Measurements from ENCODE around the gene FAM193A.
"Not testable (repeated sequence)": the region's sequence is repeated elsewhere in the genome, so short reads cannot be mapped to it uniquely, and the experiment has no call there.

Gene FAM193A

DNA sequence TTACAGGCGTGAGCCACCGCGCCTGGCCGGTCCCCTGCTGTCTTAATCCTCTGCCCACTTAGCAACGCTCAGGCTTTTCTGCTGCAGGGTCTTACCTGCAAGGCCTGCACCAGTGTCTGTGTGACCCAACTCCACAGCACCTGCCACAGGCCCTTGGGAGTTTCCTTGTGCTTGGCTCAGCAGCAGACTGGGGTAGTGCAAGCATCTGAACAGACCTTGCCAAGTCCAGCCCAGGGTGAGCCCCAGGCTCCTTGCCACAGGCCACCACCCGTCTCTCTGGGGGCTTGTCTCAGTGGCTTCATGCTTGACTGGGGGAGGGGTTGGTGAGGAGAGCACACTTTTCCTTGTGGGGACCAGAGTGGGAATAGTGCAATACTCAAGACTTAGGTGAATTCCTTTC is 87.0 kb downstream of the FAM193A start:
- no peak for DNase-seq

DNA sequence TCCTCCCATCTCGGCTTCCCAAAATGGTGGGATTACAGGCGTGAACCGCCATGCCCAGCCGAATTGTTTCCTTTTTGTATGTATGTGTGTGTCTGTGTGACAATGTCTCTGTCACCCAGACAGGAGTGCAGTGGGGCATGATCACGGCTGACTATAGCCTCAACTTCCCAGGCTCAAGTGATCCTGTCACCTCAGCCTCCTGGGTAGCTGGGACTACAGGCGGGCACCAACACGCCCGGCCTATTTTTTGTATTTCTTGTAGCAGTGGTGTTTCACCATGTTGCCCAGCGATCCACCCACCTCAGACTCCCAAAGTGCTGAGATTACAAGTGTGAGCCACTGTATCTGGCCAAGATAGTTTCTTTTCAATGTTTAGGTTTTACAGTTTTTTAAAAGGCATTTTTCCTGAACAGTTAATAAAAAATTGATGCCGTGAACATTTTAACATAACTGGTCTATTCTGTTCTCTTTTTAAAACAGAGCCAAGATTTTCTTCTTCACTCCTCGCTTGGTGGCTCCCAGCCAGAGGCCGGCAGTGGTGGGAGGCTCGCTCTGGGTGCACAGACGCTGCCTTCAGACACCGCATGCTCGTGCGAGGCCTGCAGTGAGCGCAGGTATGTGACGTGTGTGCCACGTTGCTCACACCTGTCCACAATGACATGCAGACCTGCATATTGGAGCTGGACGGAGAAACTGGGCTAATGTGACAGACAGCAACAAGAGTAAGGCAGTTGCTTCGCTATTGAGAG is 88.5 kb downstream of the FAM193A start:
- DNase-seq, result no peak

DNA sequence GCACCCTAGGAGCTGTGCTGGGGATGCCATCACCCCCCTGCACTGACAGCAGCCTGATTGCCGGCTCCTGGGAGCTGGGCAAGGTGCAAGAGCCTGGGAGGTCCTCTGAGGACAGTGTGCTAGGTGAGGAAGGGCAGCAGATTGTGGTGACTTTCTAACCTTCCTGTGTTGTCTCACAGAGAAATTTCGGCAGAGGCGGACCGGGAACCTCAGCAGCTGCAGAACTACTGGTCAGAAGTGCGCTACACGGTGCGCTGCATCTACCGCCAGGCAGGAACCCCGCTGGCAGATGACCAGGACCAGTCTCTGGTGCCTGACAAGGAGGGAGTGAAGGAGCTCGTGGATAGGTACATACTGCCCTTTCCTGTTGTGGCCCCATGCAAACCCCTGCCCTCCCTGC is 89.8 kb downstream of the FAM193A start:
- DNase-seq, result no peak

DNA sequence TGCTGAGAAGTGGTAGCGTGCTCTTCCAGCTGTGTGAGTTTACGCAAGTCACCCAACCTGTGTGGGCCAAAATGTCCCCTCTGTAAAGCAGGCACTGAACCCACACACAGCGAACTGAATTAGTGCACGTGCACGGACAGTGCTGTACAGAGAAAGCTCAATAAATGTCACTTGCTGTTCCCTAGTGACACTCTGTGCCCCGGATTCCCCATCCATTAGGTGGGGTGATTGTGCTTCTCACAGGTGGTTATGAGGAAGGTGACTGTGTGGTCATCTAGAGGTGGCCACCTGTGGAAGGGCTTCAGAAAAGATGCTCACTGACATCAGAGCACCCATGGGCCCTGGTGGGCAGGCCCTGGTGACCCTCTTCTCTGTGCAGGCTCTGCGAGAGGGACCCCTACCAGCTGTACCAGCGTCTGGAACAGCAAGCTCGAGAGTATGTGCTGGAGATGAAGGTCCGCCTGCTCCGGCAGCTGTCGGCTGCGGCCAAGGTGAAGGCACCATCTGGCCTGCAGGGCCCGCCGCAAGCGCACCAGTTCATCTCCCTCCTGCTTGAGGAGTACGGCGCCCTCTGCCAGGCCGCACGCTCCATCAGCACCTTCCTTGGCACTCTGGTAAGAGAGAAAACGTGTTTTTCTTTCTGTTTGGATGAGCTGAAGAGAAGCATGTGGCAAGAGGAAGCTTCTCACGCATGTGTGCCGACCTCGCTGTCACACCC is 94.3 kb downstream of the FAM193A start:
- no peak for DNase-seq

DNA sequence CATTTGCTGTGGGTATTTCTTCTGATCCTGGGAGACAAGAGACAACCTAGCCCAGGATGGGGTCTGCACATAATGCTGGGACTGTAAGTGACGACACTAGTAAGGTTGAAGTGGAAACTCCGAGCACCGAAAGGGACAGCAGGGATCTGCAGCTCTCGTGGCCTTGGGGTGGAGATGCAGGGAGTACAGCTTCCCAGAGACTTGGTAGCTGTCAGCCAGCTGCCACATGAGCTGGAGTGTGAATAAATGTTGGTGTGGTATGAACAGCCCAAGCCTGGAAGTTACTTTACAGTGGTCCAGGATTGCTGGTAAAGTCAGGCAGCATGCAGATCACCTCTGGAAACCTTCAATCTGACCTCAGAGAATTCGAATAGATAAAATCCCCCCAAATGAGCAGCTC is 97.6 kb downstream of the FAM193A start:
- DNase-seq, result no peak

DNA sequence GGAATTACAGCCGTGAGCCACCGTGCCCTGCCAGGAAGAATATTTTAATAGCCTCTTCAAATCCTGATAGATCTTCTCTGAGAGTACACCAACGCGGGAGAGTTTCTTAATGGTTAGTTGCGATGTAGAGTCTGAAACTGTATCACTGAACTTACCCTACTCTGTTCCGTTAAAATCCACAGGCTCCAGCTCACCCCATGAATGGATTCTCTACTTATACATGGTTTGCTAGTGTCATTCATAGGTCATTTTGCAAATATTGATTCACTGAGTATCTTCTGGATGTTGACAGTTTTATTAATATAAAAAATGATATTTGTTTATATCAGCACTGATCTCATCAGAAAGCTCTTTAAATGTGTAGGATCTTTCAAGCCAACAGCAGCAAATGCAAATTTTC is 99.9 kb downstream of the FAM193A start:
- no peak for DNase-seq

DNA sequence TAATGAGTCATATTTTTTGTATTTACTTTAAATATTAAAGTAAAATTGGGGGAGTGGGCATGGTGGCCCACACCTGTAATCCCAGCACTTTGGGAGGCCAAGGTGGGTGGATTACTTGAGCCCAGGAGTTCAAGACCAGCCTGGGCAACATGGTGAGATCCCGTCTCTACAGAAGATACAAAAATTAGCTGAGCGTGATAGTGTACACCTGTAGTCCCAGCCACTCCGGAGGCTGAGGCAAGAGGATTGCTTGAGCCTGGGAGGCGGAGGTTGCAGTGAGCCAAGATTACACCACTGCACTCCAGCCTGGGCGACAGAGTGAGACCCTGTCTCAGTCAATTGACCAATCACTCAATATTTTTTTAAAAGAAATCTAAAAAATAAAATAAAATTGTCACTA is 100.5 kb downstream of the FAM193A start:
- not testable (repeated sequence) for DNase-seq

DNA sequence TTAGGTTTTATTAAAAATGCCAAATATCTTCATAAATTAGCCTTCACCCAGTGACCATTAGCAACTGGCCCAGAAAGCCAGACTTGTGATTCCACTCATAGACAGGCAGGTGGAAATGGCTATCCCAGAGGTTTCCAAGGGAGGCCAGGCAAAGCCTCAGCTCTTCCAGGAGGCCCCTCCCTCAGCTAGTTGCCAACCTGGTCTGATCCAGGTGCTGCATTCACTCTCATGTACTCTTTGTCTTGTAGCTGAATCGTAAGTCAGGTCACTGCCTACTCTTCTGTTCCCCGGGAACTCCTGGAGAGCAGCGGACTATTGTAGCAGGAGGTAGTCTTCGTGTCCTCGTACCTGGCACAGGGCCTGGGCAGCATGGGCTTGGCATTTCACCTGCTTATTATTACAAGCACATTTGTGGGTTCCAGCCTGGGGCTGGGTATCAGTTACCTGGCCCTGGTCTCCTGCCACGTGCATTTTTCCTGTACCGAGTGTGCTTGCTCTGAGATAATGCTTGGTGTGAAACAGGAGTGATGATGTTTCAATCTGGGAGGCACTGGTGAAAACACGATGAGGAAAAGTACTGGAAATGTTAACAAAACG is 101.6 kb downstream of the FAM193A start:
- DNase-seq, result no peak

DNA sequence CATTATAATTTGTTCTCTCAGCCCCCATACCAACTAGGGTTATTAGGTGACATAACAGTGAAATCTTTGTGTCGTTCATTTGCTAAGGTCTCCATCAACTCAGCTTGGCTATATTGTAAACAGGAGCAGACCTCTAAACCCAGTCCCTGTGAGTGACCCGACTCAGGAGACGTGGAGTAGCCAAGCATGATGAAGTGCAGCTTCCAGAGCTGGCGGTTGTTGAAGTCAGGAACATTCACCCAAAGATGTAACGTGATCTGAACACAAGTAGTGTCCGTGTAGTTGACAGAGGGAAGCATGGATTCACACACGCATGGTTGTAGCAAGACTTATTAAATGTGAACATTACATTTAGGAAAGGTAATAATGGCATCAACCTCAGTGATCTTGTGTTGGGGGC is 102.3 kb downstream of the FAM193A start:
- no peak for DNase-seq

DNA sequence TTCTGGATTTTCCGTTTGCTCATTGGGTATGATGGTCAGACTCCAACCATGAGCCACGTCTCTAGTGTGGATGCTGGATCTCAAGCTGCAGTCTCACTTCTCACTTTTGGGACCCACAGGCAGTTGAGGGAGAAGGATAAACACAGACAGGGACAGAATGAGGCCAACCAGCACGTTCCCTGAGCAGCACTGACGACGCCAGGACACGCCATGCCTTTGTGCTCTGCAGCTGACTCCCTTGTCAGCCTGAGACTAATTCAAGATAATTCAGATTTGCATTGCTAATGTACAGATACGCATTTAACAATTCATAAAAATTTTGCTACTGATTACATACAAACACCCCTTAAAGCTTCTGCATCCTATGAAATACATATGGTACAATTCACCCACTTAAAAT is 106.5 kb downstream of the FAM193A start:
- no peak for DNase-seq

DNA sequence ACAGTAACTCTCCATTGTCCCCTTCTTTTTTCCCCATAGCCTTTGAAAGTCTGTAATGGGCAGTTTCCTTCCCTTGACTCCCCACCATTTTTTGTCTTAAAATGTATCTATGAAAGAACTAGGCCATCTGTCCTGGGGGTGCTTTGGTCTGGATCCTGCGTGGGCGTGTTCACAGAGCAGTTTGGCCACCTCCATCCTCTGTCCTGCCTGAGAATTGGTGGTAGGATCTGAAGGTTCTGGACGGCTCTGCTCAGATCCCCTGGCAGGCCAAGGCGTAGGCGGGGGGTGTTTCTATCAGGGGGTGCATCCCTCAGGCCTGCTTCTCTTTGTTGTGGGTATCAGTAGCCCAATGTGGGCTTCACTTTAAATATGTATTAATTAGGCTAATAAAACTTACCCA is 107.1 kb downstream of the FAM193A start:
- no peak for DNase-seq

DNA sequence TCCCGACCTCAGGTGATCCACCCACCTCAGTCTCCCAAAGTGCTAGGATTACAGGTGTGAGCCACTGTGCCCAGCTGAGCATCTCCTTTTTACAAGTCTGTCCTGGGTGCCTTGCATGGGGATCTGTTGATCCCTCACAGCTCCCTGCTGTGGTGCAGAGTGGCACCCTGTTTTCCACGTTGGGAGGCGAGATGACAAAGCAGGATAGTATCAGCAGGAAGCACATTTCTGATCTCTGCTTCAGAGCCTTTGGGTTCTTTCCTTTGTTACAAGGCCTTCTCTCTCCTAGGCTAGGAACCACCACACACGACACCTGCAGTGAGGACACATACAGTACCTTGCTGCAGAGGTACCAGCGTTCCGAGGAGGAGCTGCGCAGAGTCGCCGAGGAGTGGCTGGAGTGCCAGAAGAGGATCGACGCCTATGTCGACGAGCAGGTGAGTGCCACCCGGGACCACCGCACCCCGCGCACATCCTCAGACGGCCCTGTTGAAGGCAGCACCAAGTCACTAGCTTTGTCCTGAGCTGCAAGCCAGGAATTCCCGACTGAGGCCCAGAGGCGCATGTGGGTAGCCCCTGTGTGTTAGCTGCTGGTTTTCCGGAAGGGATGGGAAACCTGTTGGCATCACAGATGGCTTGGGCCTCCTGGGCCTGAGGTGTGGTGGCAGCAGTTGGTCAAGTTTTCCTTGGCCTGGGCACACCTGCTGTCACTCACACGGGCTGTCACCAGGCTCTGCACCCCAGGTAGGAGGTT is 110.1 kb downstream of the FAM193A start:
- no peak for DNase-seq

DNA sequence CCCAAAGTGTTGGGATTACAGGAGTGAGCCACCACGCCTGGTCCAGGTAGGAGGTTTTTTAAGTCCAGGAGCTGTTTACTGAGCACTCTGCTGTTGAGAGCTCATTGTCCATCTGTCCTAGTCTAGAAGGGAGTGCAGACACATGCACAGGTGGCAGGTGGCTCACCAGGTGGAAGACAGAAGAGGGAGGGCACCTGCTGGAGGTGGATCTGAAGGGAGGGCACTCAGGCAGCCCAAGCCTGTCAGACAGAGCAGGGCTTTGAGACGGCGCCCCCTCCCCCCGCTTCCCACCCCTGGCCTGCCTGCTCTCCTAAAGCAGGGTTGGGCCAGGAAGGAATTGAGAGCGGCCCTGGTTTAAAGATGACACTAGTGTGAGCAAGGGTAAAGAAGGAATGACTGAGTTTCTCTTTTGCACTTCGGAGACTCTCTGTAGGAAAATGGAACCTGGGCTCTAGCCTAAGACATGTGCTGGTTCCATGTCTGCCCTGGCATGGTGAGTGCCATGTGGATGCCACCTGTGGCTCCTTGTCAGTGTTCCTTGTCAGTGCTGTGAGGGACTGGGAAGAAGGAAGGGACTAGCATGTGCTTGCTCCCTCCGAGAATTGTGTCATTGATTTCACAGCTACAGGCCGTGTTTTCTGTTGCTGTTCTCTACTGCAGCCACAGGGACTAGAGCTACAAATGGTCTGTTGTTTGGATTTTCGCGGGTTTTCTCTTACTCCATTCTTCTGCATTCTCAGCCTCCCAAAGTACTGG is 111.1 kb downstream of the FAM193A start:
- no peak for DNase-seq

DNA sequence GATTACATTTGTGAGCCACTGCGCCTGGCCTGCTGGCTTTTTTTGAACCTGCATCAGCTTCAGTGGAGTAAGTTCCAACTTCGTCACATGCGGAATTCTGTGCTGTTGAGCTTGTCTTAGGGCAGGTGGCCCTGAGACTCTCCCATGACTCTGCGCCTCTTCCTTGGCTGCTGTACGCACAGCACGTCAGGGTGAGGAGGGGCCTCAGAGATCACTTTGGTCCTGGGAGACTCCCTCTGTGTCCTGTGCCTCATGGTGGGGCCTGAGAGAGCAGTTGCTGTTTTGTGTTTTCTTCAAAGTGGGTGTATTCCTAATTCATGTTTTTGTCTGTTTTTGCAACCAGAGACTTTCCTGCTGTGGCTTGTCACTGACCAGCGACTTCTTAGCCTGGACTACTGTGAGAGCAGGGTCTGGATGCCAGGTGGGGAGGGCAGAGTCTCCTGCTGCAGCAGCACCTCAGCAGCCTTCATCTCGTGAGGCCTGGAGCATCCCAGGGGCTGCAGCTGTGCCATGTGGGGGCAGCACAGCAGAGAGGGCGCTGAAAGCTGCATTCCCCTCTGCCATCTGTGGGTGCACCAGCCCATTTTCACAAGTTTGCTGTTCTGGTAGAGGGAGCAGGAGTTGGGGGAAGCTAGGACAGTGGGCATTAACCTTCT is 111.8 kb downstream of the FAM193A start:
- no peak for DNase-seq

DNA sequence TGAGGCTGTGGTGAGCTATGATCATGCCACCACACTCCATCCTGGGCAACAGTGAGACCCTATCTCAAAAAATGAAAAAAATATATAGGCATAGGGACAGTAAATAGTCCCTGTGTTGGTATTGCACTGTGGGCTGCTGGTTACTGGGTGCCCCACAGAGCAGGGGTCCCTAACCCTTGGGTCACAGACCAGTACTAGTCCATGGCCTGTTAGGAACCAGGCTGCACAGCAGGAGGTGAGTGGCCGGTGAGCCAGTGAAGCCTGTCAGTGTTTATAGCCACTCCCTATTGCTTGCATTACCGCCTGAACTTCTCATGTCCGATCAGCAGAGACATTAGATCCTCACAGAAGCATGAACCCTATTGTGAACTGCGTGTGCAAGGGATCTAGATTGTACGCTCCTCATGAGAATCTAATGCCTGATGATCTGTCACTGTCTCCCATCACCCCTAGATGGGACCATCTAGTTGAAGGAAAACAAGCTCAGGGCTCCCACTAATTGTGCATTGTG is 113.2 kb downstream of the FAM193A start:
- no peak for DNase-seq

DNA sequence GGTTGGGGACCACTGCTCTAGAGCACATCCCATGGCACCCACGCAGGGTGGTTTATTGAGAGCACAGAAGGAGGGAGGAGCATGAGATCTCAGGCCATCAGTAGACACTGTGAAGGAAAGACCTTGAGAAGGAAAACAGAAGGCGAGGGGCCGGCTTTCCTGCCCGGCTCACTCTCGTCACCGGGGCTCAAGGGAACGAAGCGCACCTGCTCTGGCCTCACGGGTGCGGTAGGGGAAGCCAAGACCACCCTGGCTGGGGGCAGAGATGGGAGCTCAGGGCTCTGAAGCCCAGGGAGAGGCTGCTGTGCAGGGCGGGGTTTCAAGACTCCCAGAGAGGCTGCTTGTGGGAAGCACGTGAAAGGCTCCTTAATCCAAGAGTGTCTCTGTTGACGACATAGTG is 113.8 kb downstream of the FAM193A start:
- no peak for DNase-seq

DNA sequence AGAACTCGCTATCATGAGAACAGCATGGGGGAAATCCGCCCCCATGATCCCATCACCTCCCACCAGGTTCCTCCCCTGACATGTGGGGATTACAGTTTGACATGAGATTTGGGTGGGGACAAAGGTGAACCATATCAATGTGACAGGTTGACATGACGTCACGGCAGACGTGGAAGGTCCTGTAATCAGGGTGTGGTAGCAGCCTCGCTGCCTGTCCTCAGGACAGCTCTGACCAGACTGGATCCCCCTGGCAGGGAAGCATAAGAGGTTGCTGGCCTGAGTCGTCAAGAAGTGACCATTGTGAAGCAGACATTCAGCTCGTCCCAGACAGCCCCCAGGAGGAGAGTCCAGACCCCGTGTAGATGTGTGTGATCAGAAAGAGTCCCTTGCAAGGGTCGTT is 115.1 kb downstream of the FAM193A start:
- DNase-seq, result no peak

DNA sequence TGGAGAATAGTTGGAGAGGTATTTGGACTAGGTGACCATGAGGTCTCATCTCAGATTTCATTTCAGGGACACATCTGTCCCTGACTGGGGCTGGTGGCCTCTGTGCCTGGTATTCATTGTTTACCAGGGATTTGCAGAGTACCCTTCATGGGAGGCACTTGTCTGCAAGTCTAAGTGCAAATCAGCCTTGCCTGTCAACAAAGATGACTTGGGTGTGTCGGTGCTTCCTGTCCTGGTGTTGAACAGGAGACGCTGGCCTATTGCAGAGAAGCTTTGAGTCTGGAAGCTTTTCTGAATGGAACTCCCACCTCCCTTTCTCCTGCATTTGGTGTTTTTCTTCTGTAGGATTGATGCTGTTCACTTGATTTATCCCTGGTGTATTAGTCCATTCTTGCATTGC is 115.6 kb downstream of the FAM193A start:
- no peak for DNase-seq

DNA sequence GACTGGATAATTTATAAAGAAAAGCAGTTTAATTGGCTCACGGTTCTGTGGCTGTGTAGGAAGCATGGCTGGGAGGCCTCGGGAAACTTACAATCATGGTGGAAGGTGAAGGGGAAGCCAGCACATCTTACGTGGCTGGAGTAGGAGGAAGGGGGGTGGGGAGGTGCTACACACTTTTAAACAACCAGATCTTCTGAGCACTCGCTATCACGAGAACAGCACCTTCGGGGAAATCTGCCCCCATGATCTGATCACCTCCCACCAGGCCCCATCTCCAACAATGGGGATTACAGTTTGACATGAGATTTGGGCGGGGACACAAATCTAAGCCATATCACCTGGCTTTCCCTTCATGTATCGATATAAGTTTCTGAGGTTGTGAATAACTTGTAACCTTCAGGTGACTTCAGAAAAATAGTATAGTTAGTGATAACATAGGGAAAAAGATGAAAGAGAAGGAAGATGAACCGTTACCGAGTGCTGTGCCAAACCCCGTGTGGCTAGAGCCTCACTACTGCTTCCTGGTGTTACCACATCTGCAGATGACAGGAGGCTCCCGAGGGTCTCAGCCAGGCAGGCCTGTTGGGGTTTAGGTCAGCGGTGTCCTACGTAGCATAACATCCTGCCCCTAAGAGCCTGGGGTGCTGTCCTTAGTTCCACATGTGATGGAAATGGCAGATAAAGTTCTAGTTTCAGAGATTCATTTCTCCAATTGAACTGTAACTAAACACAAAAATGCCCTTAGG is 116.1 kb downstream of the FAM193A start:
- no peak for DNase-seq

DNA sequence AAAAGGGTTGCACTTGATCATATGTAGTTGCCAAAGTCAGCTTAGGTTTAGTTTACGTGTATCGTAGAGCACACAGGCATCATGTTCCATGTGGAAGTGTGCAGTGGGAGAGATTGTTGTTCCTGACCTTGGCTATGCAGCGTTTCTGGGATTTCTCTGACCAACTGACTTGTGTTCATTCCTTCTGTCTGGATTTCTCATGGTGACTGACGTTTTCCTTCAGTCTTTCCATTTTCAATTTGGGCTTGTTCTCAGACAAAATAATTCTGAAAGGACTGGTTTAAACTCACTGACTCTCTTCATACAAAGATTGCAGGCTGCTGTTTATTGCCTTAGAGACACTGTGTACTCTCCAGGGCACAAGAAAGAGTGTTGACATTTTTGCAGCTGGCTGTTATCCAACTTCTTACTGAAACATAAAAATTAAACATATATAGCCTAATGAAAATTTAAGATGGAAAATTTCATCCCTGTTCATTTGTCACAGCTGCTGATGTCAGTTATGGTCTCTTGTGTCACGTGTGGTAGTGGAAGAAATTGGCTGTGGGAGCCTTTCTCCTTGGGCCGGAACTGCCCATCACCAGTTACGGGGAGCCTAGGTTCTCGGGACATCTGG is 124.3 kb downstream of the FAM193A start:
- DNase-seq, result no peak

DNA sequence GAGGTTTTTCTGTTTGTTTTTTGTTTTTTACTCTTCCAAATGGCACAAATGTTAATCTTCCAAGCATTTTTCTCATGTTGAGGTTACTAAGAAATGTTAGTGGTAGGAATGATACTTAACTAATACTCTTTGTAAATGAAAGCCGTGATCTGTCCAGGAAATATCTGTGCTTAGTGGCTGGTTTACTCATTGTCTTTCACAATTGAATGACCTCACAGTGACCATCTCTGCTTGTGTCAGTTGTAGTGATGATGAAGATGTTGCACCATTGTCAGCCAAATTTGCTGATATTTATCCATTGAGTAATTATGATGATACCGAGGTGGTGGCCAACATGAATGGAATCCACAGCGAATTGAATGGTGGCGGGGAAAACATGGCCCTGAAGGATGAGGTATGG is 126.2 kb downstream of the FAM193A start:
- DNase-seq, result no peak

Measured in 8988T (cell line).